Activated naive CD4-positive, alpha-beta T cell (primary cell): ENCODE measurements around the gene LCE2B.

Experiments used
- DNase-seq, 4 experiments: peaks; one replicate each; lab custom pipeline; 2025; lab: John Stamatoyannopoulos, UW

The LCE2B gene

GRCh38 chr1:152735648-152736047 is 49.7 kb downstream of the LCE2B start:
- no peak for DNase-seq
